Measurements from ENCODE around the gene TP53TG3B. TPM values are rescaled to one million over a fixed set of nuclear protein-coding genes. Genes with fewer than 3 reads are reported as not detected.
A peak's percentile ranks its signal among the peaks of the same experiment; 100 is the strongest.
"Not testable (repeated sequence)": the region's sequence is repeated elsewhere in the genome, so short reads cannot be mapped to it uniquely, and the experiment has no call there.

The TP53TG3B gene
- not detected for total RNA-seq

GRCh38 chr16:33360541-33360940, at the start of gene TP53TG3B:
TP53TG3B (plus strand) TSS chr16:33360841; CDS start chr16:33360909, 68 bp downstream.
- not testable (repeated sequence) for DNase-seq (ENCODE audit: low spot score)

- DNase-seq (ENCODE audit: low spot score) = peak; percentile 89
Measured at GRCh38 chr16:33336226-33337012, 24.2 kb upstream of the TP53TG3B start.

GRCh38 chr16:33337627-33338542, 22.8 kb upstream of the TP53TG3B start:
- DNase-seq (ENCODE audit: low spot score) = peak; percentile 84

- DNase-seq (ENCODE audit: low spot score) = peak; percentile 50
Measured at GRCh38 chr16:33338543-33338951, 22.1 kb upstream of the TP53TG3B start.

GRCh38 chr16:33339093-33340061, 21.3 kb upstream of the TP53TG3B start:
- DNase-seq (ENCODE audit: low spot score) = peak; percentile 90

Other genes with a start within 250 kb of the TP53TG3B start
- gene TP53TG3C, start 166.6 kb upstream of the TP53TG3B start, total RNA-seq = not detected
- gene TP53TG3E, start 56.5 kb upstream of the TP53TG3B start, total RNA-seq = not detected
- not detected for gene TP53TG3F, start 98.8 kb downstream of the TP53TG3B start, total RNA-seq

Data from ureter (tissue), 1 donor.